Nephron progenitor cell (in vitro differentiated cells): ENCODE data around the gene C1orf167.

Source experiments
- DNase-seq: peaks from one replicate; pipeline ENCODE4 v3.0.0; 2021
- H3K27ac Mint-ChIP-seq: 2 replicates; pipeline ENCODE4 v1.8.0; 2021; ENCODE audit warnings: mild to moderate bottlenecking, moderate library complexity, mixed read lengths
- H3K27me3 Mint-ChIP-seq: 2 replicates; pipeline ENCODE4 v1.8.0; 2021; ENCODE audit warnings: mild to moderate bottlenecking, low read depth, mixed read lengths; ENCODE audit not compliant: poor library complexity
- H3K36me3 Mint-ChIP-seq: 2 replicates; pipeline ENCODE4 v1.8.0; 2021; ENCODE audit warnings: low read depth, mixed read lengths
- H3K4me1 Mint-ChIP-seq: 2 replicates; pipeline ENCODE4 v1.8.0; 2021; ENCODE audit warnings: mixed read lengths
- H3K4me3 Mint-ChIP-seq: 2 replicates; pipeline ENCODE4 v1.8.0; 2021; ENCODE audit warnings: mild to moderate bottlenecking, moderate library complexity, mixed read lengths
- H3K9me3 Mint-ChIP-seq: 2 replicates; pipeline ENCODE4 v1.8.0; 2021; ENCODE audit warnings: mild to moderate bottlenecking, moderate library complexity, mixed read lengths
- TF ChIP-seq, protein P1 (sequence below): fragments of 200-600 bp; sonication (generic); IDR thresholded peaks from 2 replicates; pipeline ENCODE4 v1.5.0; 2021; ENCODE audit warnings: antibody characterized with exemption

The C1orf167 gene

DNA sequence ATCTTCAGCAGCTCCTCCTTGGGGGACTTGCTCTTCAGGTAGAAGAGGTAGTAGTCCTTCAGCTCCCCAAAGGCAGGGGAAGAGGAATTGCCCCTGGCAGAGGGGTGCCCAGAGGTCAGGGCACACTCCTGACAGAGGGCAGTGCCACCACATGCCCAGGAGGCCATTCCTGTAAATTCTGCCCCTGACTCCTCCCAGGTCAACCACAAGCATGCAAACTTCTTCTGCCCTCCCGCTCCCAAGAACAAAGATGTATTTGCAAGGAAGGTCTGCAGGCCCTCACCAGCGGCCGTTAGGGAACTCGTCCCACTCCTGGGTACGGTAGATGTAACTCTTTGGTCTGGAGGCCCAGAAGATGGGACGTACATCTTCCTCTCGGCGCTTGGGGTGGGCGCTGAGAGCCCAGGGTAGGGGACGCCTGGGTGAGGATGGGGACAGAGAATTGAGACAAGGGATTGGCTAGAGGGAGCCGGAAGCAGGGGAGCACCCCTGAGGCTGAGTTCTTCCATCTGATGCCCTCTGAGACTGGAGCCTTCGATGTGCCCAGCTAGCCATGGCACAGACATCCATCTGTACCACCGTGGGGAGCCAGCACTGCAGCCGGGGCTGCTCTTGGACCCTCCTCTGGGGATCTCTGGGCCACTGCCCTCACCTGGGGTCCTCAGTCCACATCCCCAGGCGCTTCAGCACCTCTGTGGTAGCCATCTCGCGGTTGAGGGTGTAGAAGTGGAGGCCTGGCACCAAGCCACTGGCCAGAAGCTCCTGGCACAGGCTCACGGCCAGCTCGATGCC lies 32.6 kb downstream of the C1orf167 start:
- TF ChIP-seq, protein P1, sequence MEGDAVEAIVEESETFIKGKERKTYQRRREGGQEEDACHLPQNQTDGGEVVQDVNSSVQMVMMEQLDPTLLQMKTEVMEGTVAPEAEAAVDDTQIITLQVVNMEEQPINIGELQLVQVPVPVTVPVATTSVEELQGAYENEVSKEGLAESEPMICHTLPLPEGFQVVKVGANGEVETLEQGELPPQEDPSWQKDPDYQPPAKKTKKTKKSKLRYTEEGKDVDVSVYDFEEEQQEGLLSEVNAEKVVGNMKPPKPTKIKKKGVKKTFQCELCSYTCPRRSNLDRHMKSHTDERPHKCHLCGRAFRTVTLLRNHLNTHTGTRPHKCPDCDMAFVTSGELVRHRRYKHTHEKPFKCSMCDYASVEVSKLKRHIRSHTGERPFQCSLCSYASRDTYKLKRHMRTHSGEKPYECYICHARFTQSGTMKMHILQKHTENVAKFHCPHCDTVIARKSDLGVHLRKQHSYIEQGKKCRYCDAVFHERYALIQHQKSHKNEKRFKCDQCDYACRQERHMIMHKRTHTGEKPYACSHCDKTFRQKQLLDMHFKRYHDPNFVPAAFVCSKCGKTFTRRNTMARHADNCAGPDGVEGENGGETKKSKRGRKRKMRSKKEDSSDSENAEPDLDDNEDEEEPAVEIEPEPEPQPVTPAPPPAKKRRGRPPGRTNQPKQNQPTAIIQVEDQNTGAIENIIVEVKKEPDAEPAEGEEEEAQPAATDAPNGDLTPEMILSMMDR, result no peak
- Mint-ChIP-seq H3K27ac (no peak overlapping the region), H3K27me3 (no peaks in the 10 kb centered on the region), H3K9me3 (no peaks in the 10 kb centered on the region), H3K4me3 (no peak overlapping the region), H3K36me3 (peaks cover 46% of the 10 kb centered on the region), H3K4me1 (peaks cover 54% of the 10 kb centered on the region)
- DNase-seq, result no peak

GRCh38 chr1:11795238-11795890 lies 33.4 kb downstream of the C1orf167 start:
- no peak for DNase-seq
- Mint-ChIP-seq H3K9me3 (no peaks in the 10 kb centered on the region), H3K36me3 (peaks cover 50% of the 10 kb centered on the region), H3K27ac (peak overlapping the region; percentile 40), H3K4me3 (peak overlapping the region; percentile 50), H3K4me1 (peaks cover 55% of the 10 kb centered on the region), H3K27me3 (no peaks in the 10 kb centered on the region)
- TF ChIP-seq, protein P1, result no peak

GRCh38 chr1:11796036-11796828 lies 34.2 kb downstream of the C1orf167 start:
- Mint-ChIP-seq H3K27me3 (no peaks in the 10 kb centered on the region), H3K27ac (peak overlapping the region; percentile 96), H3K4me3 (peak overlapping the region; percentile 50), H3K36me3 (peaks cover 48% of the 10 kb centered on the region), H3K4me1 (peaks cover 58% of the 10 kb centered on the region), H3K9me3 (no peaks in the 10 kb centered on the region)
- TF ChIP-seq, protein P1, result no peak
- peak; percentile 46 for DNase-seq

GRCh38 chr1:11797525-11798216 lies 35.7 kb downstream of the C1orf167 start:
- Mint-ChIP-seq H3K4me1 (peaks cover 65% of the 10 kb centered on the region), H3K36me3 (peaks cover 34% of the 10 kb centered on the region), H3K27me3 (no peaks in the 10 kb centered on the region), H3K4me3 (no peak overlapping the region), H3K9me3 (no peaks in the 10 kb centered on the region), H3K27ac (peak overlapping the region; percentile 96)
- TF ChIP-seq, protein P1, result no peak
- peak; percentile 30 for DNase-seq

DNA sequence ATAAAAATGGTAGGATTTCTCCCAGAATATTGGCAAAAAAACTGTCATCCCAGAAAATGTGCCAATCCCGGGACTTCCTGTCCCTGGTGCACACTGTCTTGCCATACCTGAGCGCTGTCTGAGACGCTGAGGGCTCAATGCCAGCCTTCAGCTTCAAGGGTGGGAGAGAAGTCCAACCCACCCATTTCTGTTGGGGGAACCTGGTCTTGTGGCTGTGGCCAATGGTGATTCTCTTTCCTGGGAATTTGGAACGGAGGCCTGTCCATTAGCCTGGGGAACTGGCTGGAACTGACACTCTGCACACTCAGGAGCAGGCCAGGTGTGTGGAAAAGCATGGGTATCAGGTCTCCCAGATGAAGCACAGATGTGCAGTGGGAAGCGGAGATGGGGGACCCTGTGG lies 37.1 kb downstream of the C1orf167 start:
- Mint-ChIP-seq H3K27me3 (no peaks in the 10 kb centered on the region), H3K4me1 (peaks cover 79% of the 10 kb centered on the region), H3K36me3 (peaks cover 32% of the 10 kb centered on the region), H3K27ac (peak overlapping the region; percentile 48), H3K4me3 (no peak overlapping the region), H3K9me3 (no peaks in the 10 kb centered on the region)
- TF ChIP-seq, protein P1, result no peak
- DNase-seq, result no peak
